Mucosa of rectum (tissue), 2 donors: ENCODE data around the gene OLFM1.
A peak's percentile ranks its signal among the peaks of the same experiment; 100 is the strongest.

Experiments
- H3K27ac ChIP-seq, 2 donors: one replicate each; pipeline ENCODE4 v1.7.0; 2013; ENCODE audit warnings: inconsistent platforms in 2 of 2, low read depth in 2 of 2, low read length in 2 of 2
- H3K27me3 ChIP-seq, 2 donors: one replicate each; pipeline ENCODE4 v1.7.0; 2013; ENCODE audit warnings: low read length in 2 of 2; ENCODE audit not compliant: control insufficient read depth in 2 of 2, insufficient read depth in 2 of 2
- H3K36me3 ChIP-seq, 2 donors: one replicate each; pipeline ENCODE4 v1.7.0; 2013; ENCODE audit warnings: low read length in 2 of 2; ENCODE audit not compliant: control insufficient read depth in 2 of 2, insufficient read depth in 2 of 2
- H3K4me1 ChIP-seq, 2 donors: one replicate each; pipeline ENCODE4 v1.7.0; 2013; ENCODE audit warnings: low read length in 2 of 2, mild to moderate bottlenecking in 1 of 2; ENCODE audit not compliant: control insufficient read depth in 2 of 2, insufficient read depth in 2 of 2
- H3K4me3 ChIP-seq, 2 donors: one replicate each; pipeline ENCODE4 v1.7.0; 2013; ENCODE audit warnings: low read length in 2 of 2
- H3K9ac ChIP-seq, 2 donors: one replicate each; pipeline ENCODE4 v1.7.0; 2013; ENCODE audit warnings: low read length in 2 of 2, low read depth in 1 of 2, mild to moderate bottlenecking in 1 of 2
- H3K9me3 ChIP-seq, 2 donors: one replicate each; pipeline ENCODE4 v1.7.0; 2013; ENCODE audit warnings: low read length in 2 of 2; ENCODE audit not compliant: control insufficient read depth in 2 of 2
- donor health status: healthy.
- donor health status: Normal muscosa, but diverticular disease.

Gene OLFM1

DNA sequence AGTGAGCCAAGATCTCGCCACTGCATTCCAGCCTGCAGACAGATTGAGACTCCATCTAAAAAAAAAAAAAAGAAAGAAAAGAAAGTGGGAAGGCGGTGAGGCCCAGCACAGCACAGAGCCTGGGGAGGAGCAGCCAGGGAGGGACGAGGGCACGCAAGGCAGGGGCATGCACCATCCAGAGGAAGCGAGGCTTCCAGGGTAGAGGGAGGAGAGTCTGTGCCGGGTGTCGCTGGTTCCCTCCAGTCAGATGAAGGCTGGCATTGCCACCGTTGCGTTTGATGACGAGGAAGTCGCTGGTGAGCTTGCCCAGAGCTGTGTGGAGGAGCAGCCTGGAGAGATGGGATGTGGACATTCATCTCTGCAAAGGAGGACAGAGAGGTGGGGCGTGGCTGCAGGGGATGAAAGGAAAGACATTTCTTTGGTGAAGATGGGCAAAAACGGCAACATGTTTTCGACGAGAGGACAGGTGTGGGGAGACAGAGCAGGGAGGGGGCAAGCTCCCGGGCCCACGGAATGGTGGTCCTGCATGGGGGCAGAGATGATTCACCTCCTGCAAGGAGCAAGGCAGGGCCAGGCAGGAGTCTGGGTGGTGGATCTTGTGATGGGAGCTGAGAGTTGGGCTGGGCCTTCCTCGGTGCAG, 18.6 kb upstream of the OLFM1 start:
- peaks cover 0 to 6% of the 10 kb centered on the region in 2 donors for H3K27me3 ChIP-seq
- no peaks in the 10 kb centered on the region for H3K36me3 ChIP-seq
- H3K9me3 ChIP-seq = peaks cover 0 to under 1% of the 10 kb centered on the region in 2 donors
- H3K27ac ChIP-seq = no peak overlapping the region
- H3K4me3 ChIP-seq = no peak overlapping the region
- no peak overlapping the region for H3K9ac ChIP-seq
- no peaks in the 10 kb centered on the region for H3K4me1 ChIP-seq

DNA sequence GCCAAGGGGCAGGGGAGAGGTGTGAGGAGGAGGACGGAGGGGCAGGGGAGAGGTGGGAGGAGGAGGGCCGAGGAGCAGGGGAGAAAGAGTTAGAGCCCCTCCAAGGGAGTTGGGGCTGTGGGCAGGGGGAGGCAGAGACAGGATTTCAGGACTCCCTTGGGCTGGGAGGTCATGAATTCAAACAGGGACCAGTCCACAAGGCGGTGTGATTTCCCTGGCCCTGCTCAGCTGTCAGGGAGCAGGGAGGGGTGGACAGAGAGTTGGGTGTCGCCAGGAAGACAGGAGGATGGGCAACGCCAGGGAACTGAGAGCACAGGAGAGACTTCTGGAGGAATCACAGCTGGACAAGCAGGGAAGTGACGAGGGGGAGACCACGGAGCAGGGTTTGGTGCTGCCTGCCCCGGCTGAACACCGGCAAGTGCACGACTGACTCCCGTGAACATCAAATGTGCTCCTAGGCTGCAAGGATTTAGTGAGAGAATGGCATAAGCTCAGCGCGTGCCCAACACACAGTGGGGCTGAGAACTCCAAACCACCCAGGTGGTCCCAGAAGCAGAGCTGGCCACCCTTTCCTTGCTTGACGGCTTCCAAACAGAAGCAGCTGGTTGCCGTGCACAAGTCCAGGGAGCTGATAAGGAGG, 17.8 kb upstream of the OLFM1 start:
- no peaks in the 10 kb centered on the region for H3K36me3 ChIP-seq
- H3K9me3 ChIP-seq = no peaks in the 10 kb centered on the region
- H3K9ac ChIP-seq = no peak overlapping the region
- no peak overlapping the region for H3K4me3 ChIP-seq
- H3K27me3 ChIP-seq = peaks cover 0 to 6% of the 10 kb centered on the region in 2 donors
- H3K4me1 ChIP-seq = no peaks in the 10 kb centered on the region
- H3K27ac ChIP-seq = no peak overlapping the region

GRCh38 chr9:135070198-135070951, 17.1 kb upstream of the OLFM1 start:
- H3K4me1 ChIP-seq = no peaks in the 10 kb centered on the region
- no peaks in the 10 kb centered on the region for H3K36me3 ChIP-seq
- no peak overlapping the region for H3K4me3 ChIP-seq
- no peak overlapping the region for H3K27ac ChIP-seq
- H3K9me3 ChIP-seq = no peaks in the 10 kb centered on the region
- H3K27me3 ChIP-seq = peaks cover 0 to 6% of the 10 kb centered on the region in 2 donors
- no peak overlapping the region for H3K9ac ChIP-seq

DNA sequence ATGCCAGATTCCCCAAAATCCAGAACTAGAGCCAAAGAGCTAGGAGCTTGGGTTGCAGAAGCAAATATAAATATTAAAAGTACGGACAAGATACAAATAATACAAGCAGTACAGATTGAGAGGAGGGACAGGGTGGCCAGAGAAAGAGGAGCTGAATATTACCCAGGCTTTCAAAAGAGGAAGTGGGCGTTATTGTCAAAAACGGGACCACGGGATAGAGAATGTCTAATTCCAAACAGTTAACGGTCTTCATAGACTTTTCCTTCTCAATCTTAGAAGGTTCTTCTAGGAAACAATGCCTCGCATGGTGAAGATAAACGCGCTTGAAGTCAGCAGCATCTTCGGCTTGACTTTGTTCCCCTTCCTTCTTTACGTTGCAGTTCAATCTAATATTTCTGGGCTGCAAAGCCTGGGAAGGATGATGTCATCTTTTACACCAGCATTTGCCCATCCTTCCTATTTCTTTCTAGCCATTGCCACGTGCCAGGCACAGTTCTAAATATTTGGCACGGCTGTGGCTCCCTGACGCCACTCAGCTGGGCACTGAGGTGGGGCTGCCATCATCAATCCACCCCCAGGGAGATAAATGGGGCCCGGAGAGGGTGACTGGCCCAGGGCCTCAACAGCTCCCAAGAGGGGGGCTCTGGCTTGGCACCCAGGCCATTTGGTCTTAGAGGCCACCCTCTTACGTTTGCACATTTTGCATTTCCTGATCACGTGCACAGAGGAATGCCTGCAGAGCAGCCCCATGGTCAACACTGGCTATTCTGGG, 16.3 kb upstream of the OLFM1 start:
- no peak overlapping the region for H3K27ac ChIP-seq
- peaks cover under 1 to 6% of the 10 kb centered on the region in 2 donors for H3K27me3 ChIP-seq
- no peak overlapping the region for H3K4me3 ChIP-seq
- H3K9me3 ChIP-seq = no peaks in the 10 kb centered on the region
- no peaks in the 10 kb centered on the region for H3K36me3 ChIP-seq
- H3K4me1 ChIP-seq = no peaks in the 10 kb centered on the region
- no peak overlapping the region for H3K9ac ChIP-seq

DNA sequence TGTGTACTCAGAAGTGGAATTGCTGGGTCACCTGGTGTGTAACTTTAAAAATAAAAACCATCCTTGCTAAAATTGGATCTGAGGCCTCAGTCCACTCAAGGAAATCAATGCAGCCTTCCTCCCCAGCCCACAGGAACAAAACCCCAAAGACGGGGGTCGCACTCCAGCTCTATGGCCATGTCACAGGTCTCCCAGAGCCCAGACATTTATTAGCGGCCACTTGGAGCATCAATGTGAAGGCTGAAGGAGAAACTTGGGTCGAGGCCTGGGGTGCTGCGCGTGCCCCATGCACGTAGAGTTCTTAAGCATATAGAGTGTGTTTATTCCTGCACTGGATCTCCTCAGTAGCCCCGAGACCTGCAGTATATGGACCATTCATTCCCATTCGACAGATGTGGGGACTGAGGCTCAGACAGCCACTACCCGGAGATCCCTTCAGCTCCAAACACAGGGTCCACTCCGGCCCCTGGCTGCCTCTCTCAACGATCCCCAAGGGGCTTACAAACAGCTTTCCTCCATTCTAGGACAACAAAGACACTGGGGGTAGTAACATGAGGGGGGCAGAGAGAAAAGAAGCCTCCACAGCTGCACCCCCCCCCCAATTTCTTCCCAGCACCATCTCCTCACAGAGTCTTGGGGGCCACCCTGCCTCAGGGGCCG, 14.3 kb upstream of the OLFM1 start:
- no peaks in the 10 kb centered on the region for H3K36me3 ChIP-seq
- no peak overlapping the region for H3K27ac ChIP-seq
- no peaks in the 10 kb centered on the region for H3K4me1 ChIP-seq
- H3K4me3 ChIP-seq = no peak overlapping the region
- no peak overlapping the region for H3K9ac ChIP-seq
- peaks cover 6 to 8% of the 10 kb centered on the region in 2 donors for H3K27me3 ChIP-seq
- no peaks in the 10 kb centered on the region for H3K9me3 ChIP-seq

- Histone ChIP-seq H3K9me3 (no peaks in the 10 kb centered on the region), H3K9ac (no peak overlapping the region), H3K27ac (no peak overlapping the region), H3K4me1 (no peaks in the 10 kb centered on the region), H3K27me3 (peaks cover 6 to 8% of the 10 kb centered on the region in 2 donors), H3K4me3 (no peak overlapping the region), H3K36me3 (no peaks in the 10 kb centered on the region)
These were observed 13.6 kb upstream of the OLFM1 start for GRCh38 chr9:135073741-135074305.

- Histone ChIP-seq H3K4me1 (no peaks in the 10 kb centered on the region), H3K36me3 (no peaks in the 10 kb centered on the region), H3K27me3 (peaks cover 6 to 8% of the 10 kb centered on the region in 2 donors), H3K9me3 (no peaks in the 10 kb centered on the region), H3K27ac (no peak overlapping the region), H3K4me3 (peak overlapping the region; percentile 13), H3K9ac (no peak overlapping the region)
These were observed 12.9 kb upstream of the OLFM1 start for GRCh38 chr9:135074354-135075233.

DNA sequence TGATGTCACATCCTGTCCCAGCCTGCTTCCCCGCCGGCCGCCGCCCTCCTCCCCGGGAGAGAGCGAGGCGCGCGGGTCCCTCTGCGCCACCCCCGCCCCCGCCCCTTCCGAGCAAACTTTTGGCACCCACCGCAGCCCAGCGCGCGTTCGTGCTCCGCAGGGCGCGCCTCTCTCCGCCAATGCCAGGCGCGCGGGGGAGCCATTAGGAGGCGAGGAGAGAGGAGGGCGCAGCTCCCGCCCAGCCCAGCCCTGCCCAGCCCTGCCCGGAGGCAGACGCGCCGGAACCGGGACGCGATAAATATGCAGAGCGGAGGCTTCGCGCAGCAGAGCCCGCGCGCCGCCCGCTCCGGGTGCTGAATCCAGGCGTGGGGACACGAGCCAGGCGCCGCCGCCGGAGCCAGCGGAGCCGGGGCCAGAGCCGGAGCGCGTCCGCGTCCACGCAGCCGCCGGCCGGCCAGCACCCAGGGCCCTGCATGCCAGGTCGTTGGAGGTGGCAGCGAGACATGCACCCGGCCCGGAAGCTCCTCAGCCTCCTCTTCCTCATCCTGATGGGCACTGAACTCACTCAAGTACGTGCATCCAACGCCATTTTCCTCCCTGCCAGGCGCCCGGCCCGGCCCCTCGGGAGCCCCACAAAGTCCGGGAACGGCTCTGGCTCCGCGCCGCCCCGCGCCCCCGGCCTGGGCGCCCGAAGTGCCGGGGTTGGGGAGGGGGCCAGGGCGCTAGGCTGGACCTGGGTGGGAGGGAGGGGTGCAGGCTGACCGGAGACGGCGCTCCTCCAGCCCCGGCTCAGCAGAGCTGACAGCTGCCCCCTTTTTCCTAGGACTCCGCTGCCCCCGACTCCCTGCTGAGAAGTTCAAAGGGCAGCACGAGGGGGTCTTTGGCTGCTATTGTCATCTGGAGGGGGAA, 12.0 kb upstream of the OLFM1 start:
- Histone ChIP-seq H3K4me1 (no peaks in the 10 kb centered on the region), H3K27ac (no peak overlapping the region), H3K9ac (peak overlapping the region in 1 of 2 donors; percentile 14), H3K9me3 (no peaks in the 10 kb centered on the region), H3K4me3 (peak overlapping the region; percentile 48 to 53), H3K27me3 (peaks cover 0 to 8% of the 10 kb centered on the region in 2 donors), H3K36me3 (no peaks in the 10 kb centered on the region)
